GM12801 (cell line): ENCODE data around the gene GAL3ST2.

ENCODE experiments used
- CTCF ChIP-seq: IDR thresholded peaks from one replicate; pipeline ENCODE4 v1.5.1; 2011; ENCODE audit warnings: control low read depth; ENCODE audit not compliant: insufficient read length; ENCODE audit errors: extremely low read depth

GAL3ST2 gene

GRCh38 chr2:241780939-241781569 is 4.4 kb downstream of the GAL3ST2 start:
- no peak for TF ChIP-seq CTCF

GRCh38 chr2:241788135-241788534 is 11.5 kb downstream of the GAL3ST2 start:
- TF ChIP-seq CTCF = no peak

DNA sequence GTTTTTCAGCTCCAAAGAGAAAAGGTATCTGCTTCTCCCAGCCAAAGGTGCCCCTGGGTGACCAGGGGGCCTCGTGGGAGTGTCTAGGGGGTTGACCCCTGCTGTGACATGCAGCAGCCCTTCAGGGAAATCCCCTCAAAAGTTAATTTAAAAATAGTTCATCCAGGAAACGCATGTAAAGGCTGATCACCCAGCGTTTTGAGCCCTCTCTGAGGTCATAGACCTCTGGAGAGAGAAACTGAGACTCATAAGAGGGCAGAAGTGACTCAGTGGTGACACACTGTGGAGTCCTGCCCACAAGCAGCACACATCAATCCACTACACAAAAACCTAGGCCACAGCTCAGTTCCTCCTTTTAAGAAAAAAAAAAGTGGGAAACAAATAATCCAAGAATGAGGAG is 11.9 kb downstream of the GAL3ST2 start:
- TF ChIP-seq CTCF = no peak

DNA sequence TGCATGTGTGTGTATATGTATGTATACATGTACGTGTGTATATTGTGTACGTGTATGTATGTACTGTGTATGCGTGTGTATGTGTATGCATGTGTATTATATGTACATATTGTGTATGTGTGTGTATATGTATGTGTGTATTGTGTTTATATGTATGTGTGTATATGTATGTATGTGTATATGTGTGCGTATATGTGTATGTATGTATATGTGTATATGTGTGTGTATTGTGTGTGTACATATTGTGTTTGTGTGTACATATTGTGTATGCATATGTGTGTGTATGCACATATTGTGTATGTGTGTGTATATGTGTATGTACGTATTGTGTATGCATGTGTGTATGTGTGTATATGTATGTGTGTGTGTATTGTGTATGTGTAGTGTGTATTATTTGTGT is 16.8 kb downstream of the GAL3ST2 start:
- no peak for TF ChIP-seq CTCF

- no peak for TF ChIP-seq CTCF
These were observed 17.7 kb downstream of the GAL3ST2 start for GRCh38 chr2:241794250-241794823.

- TF ChIP-seq CTCF = no peak
These were observed 18.7 kb downstream of the GAL3ST2 start for GRCh38 chr2:241795021-241795999.

DNA sequence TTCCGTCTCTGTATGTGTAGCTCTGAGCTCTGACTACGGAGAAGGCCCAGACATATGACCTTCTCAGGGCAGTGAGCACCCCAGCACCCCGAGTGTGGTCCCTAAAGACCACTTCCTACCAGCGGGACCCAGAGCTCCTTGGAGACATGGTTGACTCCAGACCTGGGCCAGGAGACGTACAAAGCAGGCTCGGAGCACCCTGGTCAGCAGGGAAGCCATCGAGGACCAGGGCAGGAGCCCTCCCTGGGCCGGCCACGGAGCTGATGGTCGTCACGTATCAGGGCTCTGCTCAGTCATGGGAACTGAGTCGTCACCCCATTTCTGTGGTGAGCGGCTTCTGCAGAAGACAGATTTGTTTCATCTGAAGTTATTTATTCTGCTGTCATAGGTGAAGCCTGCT is 19.6 kb downstream of the GAL3ST2 start:
- TF ChIP-seq CTCF = no peak
